Stimulated activated CD8-positive, alpha-beta memory T cell treated with anti-CD3 and anti-CD28 coated beads, Interleukin-4, amount 100 ng/mL, for 4 hours (primary cell): ENCODE results near the gene FKBP8.
"Not testable (repeated sequence)": the region's sequence is repeated elsewhere in the genome, so short reads cannot be mapped to it uniquely, and the experiment has no call there.

Experiments used
- DNase-seq, 2 donors: peaks; one replicate each; pipeline ENCODE4 v3.0.0-alpha.2; 2020; ENCODE audit warnings: low read depth in 2 of 2, low spot score in 1 of 2

FKBP8 gene

DNA sequence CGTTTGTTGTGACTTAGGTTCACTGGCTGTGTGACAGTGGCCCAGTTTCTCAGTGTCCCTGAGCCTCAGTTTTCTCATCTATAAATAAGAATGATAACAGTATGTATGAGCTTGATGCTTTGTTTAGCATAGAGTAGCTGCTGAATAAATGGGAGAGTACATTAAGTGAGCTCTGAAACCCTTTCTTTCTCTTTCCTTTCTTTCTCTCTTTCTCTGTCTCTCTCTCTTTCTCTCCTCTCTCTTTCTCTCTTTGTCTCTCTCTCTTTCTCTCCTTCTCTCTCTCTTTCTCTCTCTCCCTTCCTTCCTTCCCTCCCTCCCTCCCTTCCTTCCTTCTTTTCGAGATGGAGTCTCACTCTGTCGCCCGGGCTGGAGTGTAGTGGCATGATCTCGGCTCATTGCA lies 16.3 kb upstream of the FKBP8 start:
- no peak for DNase-seq

GRCh38 chr19:18558604-18559003 lies 15.2 kb upstream of the FKBP8 start:
- DNase-seq: no peak

- no peak for DNase-seq
These were observed 14.8 kb upstream of the FKBP8 start for GRCh38 chr19:18558202-18558555.

- DNase-seq: peak; percentile 95 to 98
These were observed 14.2 kb upstream of the FKBP8 start, which contains the start of gene KXD1 for GRCh38 chr19:18557411-18558201. KXD1 (plus strand) TSS chr19:18557870; CDS start chr19:18562057, 4,187 bp downstream.

DNA sequence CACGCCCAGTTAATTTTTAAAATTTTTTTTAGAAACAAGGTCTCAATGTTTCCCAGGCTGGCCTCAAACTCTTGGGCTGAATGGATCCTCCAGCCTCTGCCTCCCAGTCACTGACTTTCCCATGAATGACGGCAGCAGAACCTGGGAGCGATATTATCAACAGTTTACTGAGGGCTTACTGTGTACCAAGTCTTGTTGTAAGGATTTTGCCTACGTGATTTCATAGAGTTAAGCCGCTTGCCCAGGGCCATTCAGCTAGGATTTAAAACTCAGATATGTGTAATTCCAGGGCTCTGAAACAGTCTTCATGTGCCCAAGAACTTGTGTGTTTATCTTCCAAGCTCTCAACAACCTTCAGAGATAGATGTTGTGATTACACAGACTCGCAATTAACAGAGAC lies 8.3 kb upstream of the FKBP8 start:
- DNase-seq: no peak

- peak in 1 of 2 donors; percentile 35 for DNase-seq
These were observed 572 bp upstream of the FKBP8 start for GRCh38 chr19:18543814-18544475.

- no peak for DNase-seq
These were observed 1.1 kb downstream of the FKBP8 start for GRCh38 chr19:18541992-18542940.

- DNase-seq: no peak
These were observed 1.9 kb downstream of the FKBP8 start for GRCh38 chr19:18541258-18541991.

DNA sequence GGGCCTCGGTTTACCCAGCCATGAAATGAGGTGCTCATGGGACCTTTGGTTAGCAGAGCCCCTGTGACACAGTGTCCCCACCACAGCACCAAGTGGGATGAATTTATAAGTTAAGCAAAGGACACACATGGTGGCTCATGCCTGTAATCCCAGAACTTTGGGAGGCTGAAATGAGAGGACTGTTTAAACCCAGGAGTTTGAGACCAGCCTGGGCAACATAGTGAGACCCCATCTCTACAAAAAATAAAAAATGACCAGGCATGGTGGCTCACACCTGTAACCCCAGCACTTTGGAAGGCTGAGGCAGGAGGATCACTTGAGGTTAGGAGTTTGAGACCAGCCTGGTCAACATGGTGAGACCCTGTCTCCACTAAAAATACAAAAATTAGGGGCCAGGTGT lies 3.2 kb downstream of the FKBP8 start:
- DNase-seq: not testable (repeated sequence)

- no peak for DNase-seq
These were observed 4.0 kb downstream of the FKBP8 start for GRCh38 chr19:18539372-18539771.

- no peak for DNase-seq
These were observed 5.3 kb downstream of the FKBP8 start for GRCh38 chr19:18538115-18538514.

- no peak for DNase-seq
These were observed 5.9 kb downstream of the FKBP8 start for GRCh38 chr19:18537431-18537830.

DNA sequence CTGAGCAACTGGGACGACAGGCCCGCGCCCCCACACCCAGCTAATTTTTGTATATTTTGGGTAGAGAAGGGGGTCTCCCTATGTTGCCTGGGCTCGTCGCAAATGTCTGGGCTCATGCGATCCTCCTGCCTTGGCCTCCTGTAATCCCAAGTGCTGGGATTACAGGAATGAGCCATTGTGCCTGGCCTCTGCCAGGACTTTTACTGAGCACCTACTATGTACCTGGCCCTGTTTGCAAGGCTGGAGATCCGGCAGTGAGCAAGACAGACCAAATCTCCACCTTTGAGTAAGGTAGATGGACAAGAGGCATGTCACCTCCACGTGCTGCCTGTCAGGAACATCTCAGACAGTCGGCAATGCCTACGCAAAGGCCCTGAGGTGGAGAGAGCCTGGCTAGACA lies 6.9 kb downstream of the FKBP8 start:
- DNase-seq: no peak

DNA sequence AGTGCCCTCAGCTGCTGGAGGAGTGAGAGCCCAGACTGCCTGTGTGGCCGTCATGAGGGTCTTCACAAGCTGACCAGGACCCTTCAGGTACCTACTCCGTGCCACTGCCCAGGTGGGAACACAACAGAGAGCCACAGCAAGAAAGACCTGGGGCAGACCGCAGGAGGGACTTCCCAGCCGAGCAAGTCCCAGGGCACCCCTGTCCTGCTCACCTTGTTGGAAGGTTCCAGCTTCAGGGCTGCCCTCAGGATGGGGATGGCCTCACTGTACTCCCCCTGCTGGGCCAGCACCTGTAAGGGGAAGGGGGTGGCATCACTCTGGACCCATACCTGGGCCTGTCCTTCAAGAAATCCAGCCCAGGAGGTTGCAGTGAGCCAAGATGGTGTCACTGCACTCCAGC lies 10.3 kb downstream of the FKBP8 start:
- no peak for DNase-seq

DNA sequence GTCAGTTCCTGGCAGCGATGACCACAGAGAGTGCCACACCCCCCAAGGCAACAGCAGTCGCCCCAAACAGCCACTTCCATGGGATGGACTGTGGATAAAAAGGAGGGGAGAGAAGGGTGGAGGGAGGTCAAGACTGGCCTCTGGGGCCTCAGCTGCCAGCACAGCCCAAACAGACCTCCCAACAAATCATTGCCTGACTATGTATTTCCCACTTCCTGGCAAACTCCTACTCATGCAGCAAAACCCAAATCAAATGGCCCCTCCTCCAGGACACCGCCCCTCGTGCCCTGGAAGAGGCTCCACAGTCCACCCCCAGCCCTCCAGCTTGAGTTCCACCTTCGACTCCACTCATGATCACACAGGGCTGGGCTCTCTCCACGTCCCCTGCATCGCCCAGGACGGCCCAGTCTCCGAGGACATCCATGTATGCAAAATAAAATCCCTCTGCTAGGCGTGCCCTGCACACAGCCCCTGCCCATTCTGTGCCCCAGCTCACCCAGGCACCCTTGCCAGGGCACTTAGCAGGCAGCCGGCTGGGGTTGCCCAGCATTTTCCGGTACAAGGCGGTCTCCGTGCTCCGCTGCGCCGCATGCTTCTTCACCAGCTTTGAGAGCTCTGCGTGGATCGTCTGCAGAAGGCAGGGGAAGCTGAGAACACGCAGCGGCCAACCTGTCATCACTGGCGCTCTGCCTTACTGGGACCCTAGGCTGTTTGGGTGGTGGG lies 11.0 kb downstream of the FKBP8 start:
- DNase-seq: no peak

DNA sequence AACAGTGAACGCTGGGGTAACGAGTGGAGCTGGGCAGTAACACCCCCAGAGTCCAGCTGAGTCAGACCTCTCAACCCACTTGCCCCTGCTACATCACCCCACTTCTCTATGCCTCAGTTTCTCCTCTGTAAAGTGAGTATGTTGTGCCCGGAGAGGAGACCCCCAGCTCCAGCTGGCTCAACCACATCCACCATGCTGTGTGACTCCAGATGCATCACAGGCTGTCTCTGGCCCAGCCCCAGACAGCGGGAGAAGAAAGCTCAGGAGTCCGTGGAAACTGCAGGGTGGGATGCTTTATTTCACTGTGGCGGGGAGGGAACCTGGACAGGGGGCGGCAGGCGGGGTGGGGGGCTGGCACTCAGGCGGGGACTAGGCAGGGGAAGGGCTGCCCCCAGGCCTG lies 11.9 kb downstream of the FKBP8 start:
- DNase-seq: no peak

GRCh38 chr19:18529782-18530181 lies 13.6 kb downstream of the FKBP8 start:
- DNase-seq: no peak

DNA sequence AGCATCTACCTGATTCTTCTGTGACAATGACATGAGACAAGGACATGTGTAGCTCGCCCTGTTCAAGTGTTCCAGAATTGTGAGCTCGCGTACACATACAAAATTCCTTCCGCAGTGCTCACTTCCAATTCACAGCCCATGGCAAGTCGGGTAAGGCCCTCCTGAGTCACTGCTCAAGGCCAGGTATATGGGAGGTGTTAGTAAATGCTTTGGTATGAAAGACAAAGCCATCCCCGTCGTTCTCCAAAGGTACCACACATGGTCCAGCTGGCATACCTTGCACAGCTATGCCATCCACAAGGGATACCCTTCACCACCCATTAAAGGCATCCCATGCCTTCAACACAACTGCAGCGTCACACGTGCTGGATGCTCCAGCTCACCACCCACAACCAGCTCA lies 17.1 kb downstream of the FKBP8 start:
- no peak for DNase-seq

- no peak for DNase-seq
These were observed 19.5 kb downstream of the FKBP8 start for GRCh38 chr19:18523841-18524240.

DNA sequence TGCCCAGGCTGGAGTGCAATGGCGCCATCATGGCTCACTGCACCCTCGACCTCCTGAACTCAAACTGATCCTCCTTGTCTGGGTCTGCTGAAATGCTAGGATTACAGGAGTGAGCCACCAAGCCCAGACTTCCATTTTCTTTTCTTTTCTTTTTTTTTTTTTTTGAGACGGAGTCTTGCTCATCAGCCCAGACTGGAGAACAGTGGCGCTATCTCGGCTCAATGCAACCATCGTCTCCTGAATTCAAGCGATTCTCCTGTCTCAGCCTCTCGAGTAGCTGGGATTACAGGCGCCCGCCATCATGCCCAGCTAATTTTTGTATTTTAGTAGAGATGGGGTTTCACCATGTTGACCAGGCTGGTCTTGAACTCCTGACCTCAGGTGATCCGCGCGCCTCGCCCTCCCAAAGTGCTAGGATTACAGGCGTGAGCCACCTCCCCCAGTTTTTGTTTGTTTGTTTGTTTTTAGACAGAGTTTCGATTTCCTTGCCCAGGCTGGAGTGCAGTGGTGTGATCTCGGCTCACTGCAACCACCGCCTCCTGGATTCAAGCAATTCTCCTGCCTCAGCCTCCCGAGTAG lies 20.4 kb downstream of the FKBP8 start:
- DNase-seq: not testable (repeated sequence)
